Natural killer cell treated with Interleukin-12 subunit alpha and Interleukin-12 subunit beta and Interleukin-15 and Interleukin-18, amount 100 ng/mL, for 72 hours (primary cell): Measurements from ENCODE around the gene CEMIP2. TPM values are rescaled to one million over a fixed set of nuclear protein-coding genes. Genes with fewer than 3 reads are reported as not detected.

Source experiments
- ATAC-seq, 2 donors: fragments of 150-1000 bp; cut with Tn5 transposase in 1 of 2; sonication (Bioruptor Pico), chemical (Tn5 transposase) in 1 of 2; 2 replicates each; pipeline ENCODE4 v1.10.0; 2021
- DNase-seq: peaks from one replicate; pipeline ENCODE4 v3.0.0; 2022; ENCODE audit warnings: low spot score
- H3K27ac Mint-ChIP-seq, 2 donors: 1 replicate in 1 of 2; 2 replicates in 1 of 2; pipeline ENCODE4 v1.8.0; 2022; ENCODE audit warnings: mixed read lengths in 2 of 2, mild to moderate bottlenecking in 1 of 2, moderate library complexity in 1 of 2
- H3K27me3 Mint-ChIP-seq, 2 donors: 1 replicate in 1 of 2; 2 replicates in 1 of 2; pipeline ENCODE4 v1.8.0; 2022; ENCODE audit warnings: mixed read lengths in 2 of 2
- H3K36me3 Mint-ChIP-seq: one replicate; pipeline ENCODE4 v1.8.0; 2022; ENCODE audit warnings: mixed read lengths
- H3K4me1 Mint-ChIP-seq, 2 donors: 1 replicate in 1 of 2; 2 replicates in 1 of 2; pipeline ENCODE4 v1.8.0; 2022; ENCODE audit warnings: low read depth in 2 of 2, mixed read lengths in 2 of 2, mild to moderate bottlenecking in 1 of 2
- H3K4me3 Mint-ChIP-seq: one replicate; pipeline ENCODE4 v1.8.0; 2022; ENCODE audit warnings: mixed read lengths
- H3K9me3 Mint-ChIP-seq: 2 replicates; pipeline ENCODE4 v1.8.0; 2022; ENCODE audit warnings: mixed read lengths
- total RNA-seq, 2 donors: library from RNA; stranded (reverse); gene quantifications; one replicate each; pipeline ENCODE4 v1.2.3, GENCODE V29; 2022

CEMIP2 gene
- total RNA-seq, 2 donors from 2014 or later: 39.8 to 63.7 TPM

- peaks cover 36 to 57% of the 10 kb centered on the region in 2 donors for H3K4me1 Mint-ChIP-seq
- H3K9me3 Mint-ChIP-seq: no peaks in the 10 kb centered on the region
- peak overlapping the region in 1 of 2 donors; percentile 75 for H3K27ac Mint-ChIP-seq
- no peak overlapping the region for H3K4me3 Mint-ChIP-seq
- no peaks in the 10 kb centered on the region for H3K36me3 Mint-ChIP-seq
- DNase-seq (no peak), ATAC-seq (no peak)
- no peaks in the 10 kb centered on the region for H3K27me3 Mint-ChIP-seq
Observed at GRCh38 chr9:71681708-71682272, 86.5 kb downstream of the CEMIP2 start.

DNA sequence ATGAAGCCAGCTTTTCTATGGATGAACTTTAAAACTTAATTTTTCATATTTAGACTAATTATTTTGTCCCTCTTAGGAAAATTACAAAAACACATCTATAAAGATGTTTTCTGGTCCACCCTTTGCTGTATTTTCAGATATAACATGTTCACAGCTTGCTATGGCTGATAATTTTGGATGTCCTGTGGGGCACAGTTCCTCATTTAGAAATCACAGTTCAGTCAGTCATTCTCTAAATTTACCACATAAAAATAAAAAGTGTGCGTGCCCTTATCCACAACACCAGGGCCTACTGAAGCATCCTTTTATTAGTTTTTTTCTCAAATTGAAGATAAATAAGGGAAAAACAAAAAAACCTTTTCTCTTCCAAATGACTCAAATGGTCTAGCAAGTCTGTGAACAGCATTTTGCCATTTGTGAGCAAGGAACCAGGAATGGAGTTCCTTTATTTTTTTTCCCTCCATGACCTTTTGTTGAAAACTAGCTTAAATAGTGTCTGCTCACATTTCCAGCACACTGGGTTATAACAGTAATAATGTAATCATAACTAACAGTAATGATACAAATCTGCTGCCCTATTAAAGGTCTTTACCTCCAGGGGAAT lies 87.1 kb downstream of the CEMIP2 start:
- ATAC-seq (no peak), DNase-seq (no peak)
- Mint-ChIP-seq H3K9me3 (no peaks in the 10 kb centered on the region), H3K36me3 (no peaks in the 10 kb centered on the region), H3K4me1 (peaks cover 35 to 61% of the 10 kb centered on the region in 2 donors), H3K27me3 (no peaks in the 10 kb centered on the region), H3K4me3 (no peak overlapping the region), H3K27ac (no peak overlapping the region)

DNA sequence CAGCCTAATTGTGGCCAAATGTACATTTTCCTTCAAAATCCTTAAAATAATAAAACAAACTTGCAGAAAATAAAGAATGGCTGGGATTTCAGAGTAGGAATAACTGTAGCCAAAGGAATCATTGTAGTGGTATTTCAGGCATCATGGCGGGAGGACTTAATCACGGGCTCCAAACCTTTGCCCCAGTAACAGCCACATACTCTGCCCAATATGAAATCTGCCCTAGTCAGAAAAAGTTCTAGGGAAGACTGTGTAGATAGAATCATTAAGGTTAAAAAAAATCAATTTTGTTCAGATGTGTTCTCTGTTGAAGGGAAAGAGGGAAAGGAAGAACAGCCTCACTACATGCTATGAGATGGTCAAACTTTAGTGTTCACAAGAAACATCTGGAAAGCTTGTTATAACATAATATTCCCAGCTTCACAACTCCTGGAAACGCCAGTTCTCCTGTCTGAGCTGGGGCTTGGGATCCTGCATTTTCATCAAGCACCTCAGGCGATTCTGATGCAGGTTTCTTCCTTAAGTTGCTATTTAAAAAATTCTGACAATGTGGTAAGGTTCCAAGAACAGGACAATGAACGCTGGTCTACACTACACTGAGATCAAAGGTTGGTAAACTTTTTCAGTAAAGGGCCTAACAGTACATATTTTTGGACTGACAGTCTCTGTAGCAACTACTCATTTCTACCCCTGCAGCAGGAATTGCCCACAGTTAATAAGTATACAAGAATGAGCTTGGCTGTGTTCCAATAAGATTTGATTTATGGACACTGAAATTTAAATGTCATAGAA lies 87.9 kb downstream of the CEMIP2 start:
- Mint-ChIP-seq H3K36me3 (no peaks in the 10 kb centered on the region), H3K9me3 (no peaks in the 10 kb centered on the region), H3K4me3 (no peak overlapping the region), H3K27ac (peak overlapping the region in 1 of 2 donors; percentile 72), H3K4me1 (peaks cover 27 to 53% of the 10 kb centered on the region in 2 donors), H3K27me3 (no peaks in the 10 kb centered on the region)
- DNase-seq (no peak), ATAC-seq (no peak)

GRCh38 chr9:71678999-71679398 lies 89.3 kb downstream of the CEMIP2 start:
- Mint-ChIP-seq H3K4me3 (no peak overlapping the region), H3K4me1 (peaks cover 18 to 43% of the 10 kb centered on the region in 2 donors), H3K9me3 (no peaks in the 10 kb centered on the region), H3K36me3 (no peaks in the 10 kb centered on the region), H3K27ac (peak overlapping the region in 1 of 2 donors; percentile 72), H3K27me3 (no peaks in the 10 kb centered on the region)
- DNase-seq: no peak
- ATAC-seq: no peak

- Mint-ChIP-seq H3K27me3 (no peaks in the 10 kb centered on the region), H3K4me3 (no peak overlapping the region), H3K36me3 (no peaks in the 10 kb centered on the region), H3K4me1 (peaks cover 12 to 36% of the 10 kb centered on the region in 2 donors), H3K27ac (peak overlapping the region in 1 of 2 donors; percentile 72), H3K9me3 (no peaks in the 10 kb centered on the region)
- DNase-seq (no peak), ATAC-seq (no peak)
Observed at GRCh38 chr9:71677209-71677608, 91.1 kb downstream of the CEMIP2 start.

DNA sequence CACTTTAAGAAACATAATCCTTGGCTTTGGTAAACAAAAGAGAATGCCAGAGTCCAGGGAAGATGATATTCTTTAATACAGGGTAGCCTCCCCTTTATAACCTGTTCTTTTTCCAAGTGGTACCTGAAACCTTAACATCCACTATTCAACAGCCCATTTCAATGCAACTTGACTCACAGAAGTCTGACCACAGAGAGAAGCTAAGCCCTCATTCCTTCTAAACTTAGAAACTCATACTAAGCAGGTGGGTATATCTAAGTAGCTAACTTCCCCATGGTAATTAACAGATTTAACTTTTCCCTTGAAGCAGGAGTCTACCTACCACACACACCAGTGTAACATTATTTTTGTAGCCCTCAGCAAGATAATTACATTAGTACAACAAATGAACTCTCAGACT lies 91.9 kb downstream of the CEMIP2 start:
- no peak overlapping the region for H3K4me3 Mint-ChIP-seq
- DNase-seq: no peak
- ATAC-seq: no peak
- no peaks in the 10 kb centered on the region for H3K9me3 Mint-ChIP-seq
- no peaks in the 10 kb centered on the region for H3K27me3 Mint-ChIP-seq
- H3K36me3 Mint-ChIP-seq: no peaks in the 10 kb centered on the region
- H3K27ac Mint-ChIP-seq: no peak overlapping the region
- peaks cover 12 to 29% of the 10 kb centered on the region in 2 donors for H3K4me1 Mint-ChIP-seq

DNA sequence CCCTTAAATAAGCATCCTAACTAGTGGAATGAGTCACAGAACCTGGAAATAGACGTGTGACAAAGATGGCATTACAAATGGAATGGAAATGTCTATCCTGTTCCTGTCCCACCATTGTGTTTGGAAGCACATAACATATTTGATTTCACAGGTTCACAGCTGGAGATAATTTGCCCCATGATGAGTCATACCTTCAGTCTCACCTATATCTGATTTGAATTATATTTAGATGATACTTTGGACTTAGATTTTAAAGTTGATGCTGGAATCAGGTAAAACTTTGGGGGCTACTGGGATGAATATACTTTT lies 92.5 kb downstream of the CEMIP2 start:
- Mint-ChIP-seq H3K27ac (no peak overlapping the region), H3K9me3 (no peaks in the 10 kb centered on the region), H3K27me3 (no peaks in the 10 kb centered on the region), H3K4me3 (no peak overlapping the region), H3K4me1 (peaks cover 12 to 29% of the 10 kb centered on the region in 2 donors), H3K36me3 (no peaks in the 10 kb centered on the region)
- DNase-seq (no peak), ATAC-seq (no peak)

GRCh38 chr9:71675105-71675856 lies 93.0 kb downstream of the CEMIP2 start:
- ATAC-seq (no peak), DNase-seq (no peak)
- peaks cover 12 to 29% of the 10 kb centered on the region in 2 donors for H3K4me1 Mint-ChIP-seq
- no peaks in the 10 kb centered on the region for H3K9me3 Mint-ChIP-seq
- no peak overlapping the region for H3K27ac Mint-ChIP-seq
- no peaks in the 10 kb centered on the region for H3K36me3 Mint-ChIP-seq
- H3K4me3 Mint-ChIP-seq: no peak overlapping the region
- no peaks in the 10 kb centered on the region for H3K27me3 Mint-ChIP-seq

DNA sequence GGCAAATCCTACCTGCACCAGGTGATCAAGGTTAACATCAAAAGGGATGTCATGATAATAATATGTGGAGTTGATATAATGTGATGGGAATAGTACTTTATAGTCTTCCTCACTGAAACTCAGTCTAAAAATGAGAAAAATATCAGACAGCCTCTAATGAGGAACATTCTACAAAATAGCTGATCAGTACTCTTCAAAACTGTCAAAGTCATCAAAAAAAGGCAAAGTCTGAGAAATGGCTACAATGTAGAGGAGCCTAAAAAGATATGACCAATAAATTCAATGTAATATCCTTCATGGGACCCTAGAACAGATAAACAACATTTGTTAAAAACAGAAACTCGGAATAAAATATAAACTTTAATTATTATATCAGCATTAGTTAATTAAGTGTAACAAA lies 95.7 kb downstream of the CEMIP2 start:
- Mint-ChIP-seq H3K4me1 (peaks cover 4 to 8% of the 10 kb centered on the region in 2 donors), H3K27ac (no peak overlapping the region), H3K27me3 (no peaks in the 10 kb centered on the region), H3K4me3 (no peak overlapping the region), H3K36me3 (no peaks in the 10 kb centered on the region), H3K9me3 (no peaks in the 10 kb centered on the region)
- no peak for ATAC-seq
- no peak for DNase-seq

DNA sequence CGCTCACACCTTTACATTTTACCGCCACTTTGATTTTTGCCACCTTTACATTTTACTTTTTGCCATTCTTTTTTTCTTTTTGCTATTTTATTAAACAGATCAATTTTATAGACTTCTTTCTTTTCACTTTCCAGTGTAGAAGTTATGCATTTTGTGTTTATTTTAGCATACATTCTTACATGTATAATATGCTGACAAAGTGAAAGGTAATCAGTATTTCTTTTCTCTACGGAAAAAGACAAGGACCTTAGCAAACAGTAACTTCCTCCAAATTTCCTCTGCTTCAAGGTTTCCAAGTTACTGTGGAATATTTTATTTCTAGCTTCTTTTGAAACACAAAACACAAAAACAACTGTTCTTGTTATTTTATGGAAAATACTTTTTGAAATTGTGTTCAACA lies 97.0 kb downstream of the CEMIP2 start:
- H3K4me1 Mint-ChIP-seq: peaks cover 0 to under 1% of the 10 kb centered on the region in 2 donors
- no peaks in the 10 kb centered on the region for H3K9me3 Mint-ChIP-seq
- H3K36me3 Mint-ChIP-seq: no peaks in the 10 kb centered on the region
- ATAC-seq (no peak), DNase-seq (no peak)
- H3K4me3 Mint-ChIP-seq: no peak overlapping the region
- no peak overlapping the region for H3K27ac Mint-ChIP-seq
- no peaks in the 10 kb centered on the region for H3K27me3 Mint-ChIP-seq

GRCh38 chr9:71670121-71670520 lies 98.2 kb downstream of the CEMIP2 start:
- Mint-ChIP-seq H3K4me1 (no peaks in the 10 kb centered on the region), H3K9me3 (no peaks in the 10 kb centered on the region)

DNA sequence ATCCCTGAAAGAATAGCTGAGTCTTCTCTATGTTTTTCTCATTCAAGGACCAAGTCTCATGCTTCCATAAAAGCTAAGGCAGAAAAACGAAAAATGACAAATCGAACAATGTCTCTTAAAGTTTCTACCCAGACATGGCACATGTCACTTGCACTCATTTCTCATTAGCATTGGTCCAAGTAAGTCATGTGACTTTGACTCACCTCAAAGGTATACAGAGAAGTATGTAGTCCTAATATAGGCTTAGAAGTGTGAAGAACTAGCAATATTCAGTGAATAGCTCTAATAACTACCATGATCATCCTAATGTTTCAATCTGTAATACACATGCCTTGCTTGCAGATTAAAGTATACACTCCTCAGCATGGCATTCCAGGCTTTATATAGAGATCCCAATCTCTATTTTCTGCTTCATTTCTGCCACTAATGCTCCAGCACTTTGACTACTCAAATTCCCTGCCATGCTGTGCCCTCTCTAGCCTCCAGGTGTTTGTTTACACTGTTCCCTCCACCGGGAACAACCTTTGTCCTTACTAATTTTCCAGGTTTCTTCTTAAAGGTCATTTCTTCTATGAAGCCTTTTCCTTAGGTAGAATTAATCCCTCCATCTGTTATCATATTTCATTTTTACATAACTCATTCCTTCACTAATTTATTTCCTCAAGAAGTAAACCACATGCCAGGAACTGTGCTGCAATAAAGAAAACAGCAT lies 98.9 kb downstream of the CEMIP2 start:
- no peak for DNase-seq

More at GRCh38 chr9:71670121-71670520, 98.2 kb downstream of the CEMIP2 start:
- Mint-ChIP-seq H3K4me3 (no peak overlapping the region), H3K36me3 (no peaks in the 10 kb centered on the region), H3K27me3 (no peaks in the 10 kb centered on the region), H3K27ac (no peak overlapping the region)
- no peak for ATAC-seq
- no peak for DNase-seq

GRCh38 chr9:71668717-71669116 lies 99.6 kb downstream of the CEMIP2 start:
- no peaks in the 10 kb centered on the region for H3K9me3 Mint-ChIP-seq
- H3K36me3 Mint-ChIP-seq: no peaks in the 10 kb centered on the region
- H3K4me3 Mint-ChIP-seq: no peak overlapping the region
- no peak for ATAC-seq
- no peak for DNase-seq
- H3K4me1 Mint-ChIP-seq: peaks cover 5% of the 10 kb centered on the region in 2 donors
- H3K27me3 Mint-ChIP-seq: peaks cover 0 to 4% of the 10 kb centered on the region in 2 donors
- H3K27ac Mint-ChIP-seq: no peak overlapping the region

More for the DNA sequence above, 98.9 kb downstream of the CEMIP2 start:
- no peaks in the 10 kb centered on the region for H3K27me3 Mint-ChIP-seq
- no peaks in the 10 kb centered on the region for H3K9me3 Mint-ChIP-seq
- ATAC-seq: no peak
- H3K27ac Mint-ChIP-seq: no peak overlapping the region
- H3K4me3 Mint-ChIP-seq: no peak overlapping the region
- no peaks in the 10 kb centered on the region for H3K4me1 Mint-ChIP-seq
- no peaks in the 10 kb centered on the region for H3K36me3 Mint-ChIP-seq
